Endothelial cell of umbilical vein (primary cell): ENCODE results near the gene RAD50.

Experiments used
- EZH2 ChIP-seq: IDR thresholded peaks from 2 replicates; pipeline ENCODE4 v1.6.1; 2012; ENCODE audit warnings: borderline replicate concordance, low read depth, mild to moderate bottlenecking, moderate library complexity, low read length, inconsistent platforms; ENCODE audit not compliant: severe bottlenecking
- FOS ChIP-seq: IDR thresholded peaks from 2 replicates; pipeline ENCODE4 v1.6.1; 2011; ENCODE audit warnings: mild to moderate bottlenecking, low read length, moderate library complexity, borderline replicate concordance; ENCODE audit not compliant: insufficient read depth
- GATA2 ChIP-seq: IDR thresholded peaks from 2 replicates; pipeline ENCODE4 v1.7.0; 2011; ENCODE audit warnings: low read depth, mild to moderate bottlenecking, moderate library complexity, mixed read lengths, low read length; ENCODE audit not compliant: insufficient read length, insufficient read depth
- JUN ChIP-seq: IDR thresholded peaks from 2 replicates; pipeline ENCODE4 v1.6.1; 2011; ENCODE audit warnings: borderline replicate concordance, low read depth; ENCODE audit not compliant: insufficient read length, insufficient read depth
- MYC ChIP-seq: IDR thresholded peaks from one replicate; pipeline ENCODE4 v1.6.1; 2011; ENCODE audit warnings: mild to moderate bottlenecking, low read depth, low read length
- POLR2A ChIP-seq: IDR thresholded peaks from 2 replicates; pipeline ENCODE4 v1.6.1; 2012; ENCODE audit warnings: low read depth, mild to moderate bottlenecking, control low read depth, low read length
- POLR2AphosphoS5 ChIP-seq: IDR thresholded peaks from 2 replicates; pipeline ENCODE4 v1.6.1; 2012; ENCODE audit warnings: low read depth, mild to moderate bottlenecking, control low read depth, low read length, moderate library complexity; ENCODE audit not compliant: insufficient read depth
- TF ChIP-seq, protein P1 (sequence below), 2 donors: IDR thresholded peaks; 1 replicate in 1 of 2; 2 replicates in 1 of 2; pipeline ENCODE4 v1.5.1; 2011; ENCODE audit warnings: low read length in 2 of 2, mild to moderate bottlenecking in 2 of 2, moderate library complexity in 2 of 2, control low read depth in 1 of 2, inconsistent platforms in 1 of 2, low read depth in 1 of 2; ENCODE audit not compliant: insufficient read depth in 1 of 2; ENCODE audit errors: extremely low read depth in 1 of 2
- TF ChIP-seq, protein P2 (sequence below): IDR thresholded peaks from 2 replicates; pipeline ENCODE4 v1.6.1; 2011; ENCODE audit not compliant: insufficient read depth, insufficient read length

DNA sequence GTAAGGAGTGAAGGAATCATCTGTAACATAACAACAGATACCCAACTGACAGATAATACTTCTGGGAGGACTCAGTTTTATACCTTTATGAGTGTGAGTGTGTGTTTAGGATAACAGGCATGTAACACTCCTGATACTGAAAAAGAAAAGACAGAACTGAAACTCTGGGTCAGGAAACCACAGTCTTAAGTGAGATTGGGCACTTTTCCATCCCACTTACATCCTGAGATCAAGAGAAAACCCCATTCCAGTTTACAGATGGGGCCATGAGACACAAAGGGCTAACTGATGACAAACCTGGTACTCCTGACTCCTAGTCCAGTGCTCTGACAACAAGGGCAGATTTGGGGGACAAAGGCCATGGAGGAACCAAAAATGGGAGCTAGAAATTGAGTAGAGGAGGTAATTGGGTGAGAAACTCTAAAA lies 31.5 kb upstream of the RAD50 start:
- TF ChIP-seq, protein P1, sequence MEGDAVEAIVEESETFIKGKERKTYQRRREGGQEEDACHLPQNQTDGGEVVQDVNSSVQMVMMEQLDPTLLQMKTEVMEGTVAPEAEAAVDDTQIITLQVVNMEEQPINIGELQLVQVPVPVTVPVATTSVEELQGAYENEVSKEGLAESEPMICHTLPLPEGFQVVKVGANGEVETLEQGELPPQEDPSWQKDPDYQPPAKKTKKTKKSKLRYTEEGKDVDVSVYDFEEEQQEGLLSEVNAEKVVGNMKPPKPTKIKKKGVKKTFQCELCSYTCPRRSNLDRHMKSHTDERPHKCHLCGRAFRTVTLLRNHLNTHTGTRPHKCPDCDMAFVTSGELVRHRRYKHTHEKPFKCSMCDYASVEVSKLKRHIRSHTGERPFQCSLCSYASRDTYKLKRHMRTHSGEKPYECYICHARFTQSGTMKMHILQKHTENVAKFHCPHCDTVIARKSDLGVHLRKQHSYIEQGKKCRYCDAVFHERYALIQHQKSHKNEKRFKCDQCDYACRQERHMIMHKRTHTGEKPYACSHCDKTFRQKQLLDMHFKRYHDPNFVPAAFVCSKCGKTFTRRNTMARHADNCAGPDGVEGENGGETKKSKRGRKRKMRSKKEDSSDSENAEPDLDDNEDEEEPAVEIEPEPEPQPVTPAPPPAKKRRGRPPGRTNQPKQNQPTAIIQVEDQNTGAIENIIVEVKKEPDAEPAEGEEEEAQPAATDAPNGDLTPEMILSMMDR (IDR thresholded peaks at IDR 0.05; ENCODE audit: extremely low read depth in 1 of 2, insufficient read depth in 1 of 2, low read depth in 1 of 2, low read length in 2 of 2), result no peak
- TF ChIP-seq POLR2AphosphoS5 (no peak), JUN (no peak), POLR2A (no peak), EZH2 (no peak), MYC (no peak), FOS (no peak), GATA2 (no peak)
- TF ChIP-seq, protein P2, sequence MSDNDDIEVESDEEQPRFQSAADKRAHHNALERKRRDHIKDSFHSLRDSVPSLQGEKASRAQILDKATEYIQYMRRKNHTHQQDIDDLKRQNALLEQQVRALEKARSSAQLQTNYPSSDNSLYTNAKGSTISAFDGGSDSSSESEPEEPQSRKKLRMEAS, result no peak
